Measurements from ENCODE around the gene LRRC8D. TPM values are rescaled to one million over a fixed set of nuclear protein-coding genes. Genes with fewer than 3 reads are reported as not detected.

Gene LRRC8D
- polyA plus RNA-seq, 3 donors = 28.0 to 43.8 (median 42.9) TPM

DNA sequence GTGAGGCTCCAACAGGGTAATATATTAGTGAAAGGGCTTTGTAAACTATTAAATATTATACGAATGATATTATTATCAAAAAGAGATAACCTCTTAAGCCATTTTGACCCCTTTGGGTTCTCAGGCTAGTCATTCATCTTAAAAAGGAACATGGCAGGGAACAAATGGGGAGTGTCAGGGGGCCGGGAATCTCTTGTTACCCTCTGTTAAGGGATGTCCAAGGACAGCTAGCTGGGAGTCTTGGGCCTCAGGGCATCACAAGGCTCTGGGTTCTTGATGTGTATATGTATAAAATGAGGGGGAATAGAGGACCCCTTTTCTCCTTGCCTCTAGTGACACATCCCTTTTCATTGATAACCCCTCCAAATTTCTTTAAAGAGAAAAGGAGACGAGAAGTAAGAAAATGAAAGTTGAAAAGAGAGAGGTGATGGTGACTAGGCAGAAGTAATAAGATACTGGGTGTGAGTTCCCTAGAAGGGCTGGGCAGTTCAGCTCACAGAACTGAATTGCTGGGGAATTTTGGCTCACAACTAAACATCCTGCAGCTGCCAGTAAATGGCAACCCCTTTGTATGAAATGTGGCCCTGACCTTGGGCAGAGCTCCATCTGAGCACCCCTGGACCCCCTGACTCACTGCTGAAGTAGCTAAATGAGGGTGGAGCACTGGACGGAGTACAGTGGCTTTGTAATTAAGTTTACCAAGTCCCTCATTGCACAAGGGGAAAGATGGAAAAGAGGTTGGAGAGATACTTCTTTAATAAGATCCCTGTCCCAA lies 154.1 kb downstream of the LRRC8D start:
- Histone ChIP-seq H3K9ac (ENCODE audit: insufficient read depth, low read length, poor library complexity, severe bottlenecking) (no peak overlapping the region), H3K4me3 (replicated peaks in 1 of 3; ENCODE audit: low read depth in 2 of 3, low read length in 3 of 3) (peak overlapping the region in 1 of 3 experiments; percentile 63), H4K20me1 (ENCODE audit: insufficient read depth, low read length) (no peaks in the 10 kb centered on the region), H3K4me1 (ENCODE audit: control insufficient read depth in 1 of 2, insufficient read depth in 2 of 2, low read length in 2 of 2) (peaks cover 25 to 26% of the 10 kb centered on the region in 2 donors), H3K27ac (ENCODE audit: low read depth in 1 of 2, low read length in 2 of 2) (peak overlapping the region; percentile 32 to 63), H3K9me3 (replicated peaks in 1 of 2; ENCODE audit: control insufficient read depth in 1 of 2, insufficient read depth in 1 of 2, low read length in 2 of 2) (no peaks in the 10 kb centered on the region), H3K27me3 (ENCODE audit: control insufficient read depth in 2 of 2, insufficient read depth in 2 of 2, low read length in 2 of 2) (no peaks in the 10 kb centered on the region), H2AFZ (ENCODE audit: insufficient read depth, low read depth, low read length, poor library complexity, severe bottlenecking) (no peak overlapping the region), H3K79me2 (ENCODE audit: insufficient read depth, low read length) (no peaks in the 10 kb centered on the region), H3K4me2 (replicated peaks; ENCODE audit: extremely low read depth, low read length, poor library complexity, severe bottlenecking) (peak overlapping the region; percentile 74), H3K36me3 (replicated peaks in 1 of 2; ENCODE audit: control insufficient read depth in 1 of 2, insufficient read depth in 2 of 2, low read length in 2 of 2) (no peaks in the 10 kb centered on the region)
- TF ChIP-seq CTCF (IDR thresholded peaks at IDR 0.05) = no peak
- intact Hi-C loops (cut with micrococcal nuclease) = loop anchor here in 1 of 2 donors (5.0 kb wide), 1 partner anchor 33 kb away; no protein-coding TSS in a partner anchor
- no peaks in the 10 kb centered on the region for H3K36me3 Mint-ChIP-seq
- H3K4me1 Mint-ChIP-seq = peaks cover 29% of the 10 kb centered on the region
- 60% methylated on average over 1 of the region's 4 CpGs for WGBS (ENCODE audit: insufficient coverage)
- H3K27ac Mint-ChIP-seq = peak overlapping the region; percentile 64 to 88 (median 78)
- peak overlapping the region in 1 of 2 donors; percentile 88 for H3K4me3 Mint-ChIP-seq
- DNase-seq = peak in 2 of 3 donors; percentile 7 to 29
- peaks cover 0 to 4% (median 2%) of the 10 kb centered on the region in 3 donors for H3K27me3 Mint-ChIP-seq (ENCODE audit: low read depth in 3 of 3)
- H3K9me3 Mint-ChIP-seq = no peaks in the 10 kb centered on the region

GRCh38 chr1:89975540-89976125 lies 154.8 kb downstream of the LRRC8D start:
- peak overlapping the region; percentile 55 to 88 for H3K4me3 Mint-ChIP-seq
- 0% methylated on average over 1 of the region's 4 CpGs for WGBS (ENCODE audit: insufficient coverage)
- H4K20me1 ChIP-seq (ENCODE audit: insufficient read depth, low read length) = no peaks in the 10 kb centered on the region
- H3K4me1 ChIP-seq (ENCODE audit: control insufficient read depth in 1 of 2, insufficient read depth in 2 of 2, low read length in 2 of 2) = peaks cover 25 to 26% of the 10 kb centered on the region in 2 donors
- H3K4me1 Mint-ChIP-seq = peaks cover 29% of the 10 kb centered on the region
- peak overlapping the region in 6 of 7 donors; percentile 66 to 88 (median 78) for H3K27ac Mint-ChIP-seq
- peak overlapping the region in 2 of 3 experiments; percentile 9 to 63 for H3K4me3 ChIP-seq (replicated peaks in 1 of 3; ENCODE audit: low read depth in 2 of 3, low read length in 3 of 3)
- no peaks in the 10 kb centered on the region for H3K36me3 Mint-ChIP-seq
- H3K27ac ChIP-seq (ENCODE audit: low read depth in 1 of 2, low read length in 2 of 2) = peak overlapping the region in 1 of 2 donors; percentile 63
- peaks cover 0 to 4% (median 2%) of the 10 kb centered on the region in 3 donors for H3K27me3 Mint-ChIP-seq (ENCODE audit: low read depth in 3 of 3)
- H3K36me3 ChIP-seq (replicated peaks in 1 of 2; ENCODE audit: control insufficient read depth in 1 of 2, insufficient read depth in 2 of 2, low read length in 2 of 2) = no peaks in the 10 kb centered on the region
- no peaks in the 10 kb centered on the region for H3K79me2 ChIP-seq (ENCODE audit: insufficient read depth, low read length)
- no peak overlapping the region for H3K9ac ChIP-seq (ENCODE audit: insufficient read depth, low read length, poor library complexity, severe bottlenecking)
- intact Hi-C loops (cut with micrococcal nuclease) = loop anchor here in 1 of 2 donors (5.0 kb wide), 1 partner anchor 33 kb away; no protein-coding TSS in a partner anchor
- peak overlapping the region; percentile 74 for H3K4me2 ChIP-seq (replicated peaks; ENCODE audit: extremely low read depth, low read length, poor library complexity, severe bottlenecking)
- H3K9me3 ChIP-seq (replicated peaks in 1 of 2; ENCODE audit: control insufficient read depth in 1 of 2, insufficient read depth in 1 of 2, low read length in 2 of 2) = no peaks in the 10 kb centered on the region
- no peaks in the 10 kb centered on the region for H3K27me3 ChIP-seq (ENCODE audit: control insufficient read depth in 2 of 2, insufficient read depth in 2 of 2, low read length in 2 of 2)
- no peak for TF ChIP-seq CTCF (IDR thresholded peaks at IDR 0.05)
- no peak overlapping the region for H2AFZ ChIP-seq (ENCODE audit: insufficient read depth, low read depth, low read length, poor library complexity, severe bottlenecking)
- DNase-seq = peak; percentile 28 to 71 (median 69)
- no peaks in the 10 kb centered on the region for H3K9me3 Mint-ChIP-seq
